ENCODE results near the gene BRPF1.
A peak's percentile ranks its signal among the peaks of the same experiment; 100 is the strongest.

BRPF1 gene, protein sequence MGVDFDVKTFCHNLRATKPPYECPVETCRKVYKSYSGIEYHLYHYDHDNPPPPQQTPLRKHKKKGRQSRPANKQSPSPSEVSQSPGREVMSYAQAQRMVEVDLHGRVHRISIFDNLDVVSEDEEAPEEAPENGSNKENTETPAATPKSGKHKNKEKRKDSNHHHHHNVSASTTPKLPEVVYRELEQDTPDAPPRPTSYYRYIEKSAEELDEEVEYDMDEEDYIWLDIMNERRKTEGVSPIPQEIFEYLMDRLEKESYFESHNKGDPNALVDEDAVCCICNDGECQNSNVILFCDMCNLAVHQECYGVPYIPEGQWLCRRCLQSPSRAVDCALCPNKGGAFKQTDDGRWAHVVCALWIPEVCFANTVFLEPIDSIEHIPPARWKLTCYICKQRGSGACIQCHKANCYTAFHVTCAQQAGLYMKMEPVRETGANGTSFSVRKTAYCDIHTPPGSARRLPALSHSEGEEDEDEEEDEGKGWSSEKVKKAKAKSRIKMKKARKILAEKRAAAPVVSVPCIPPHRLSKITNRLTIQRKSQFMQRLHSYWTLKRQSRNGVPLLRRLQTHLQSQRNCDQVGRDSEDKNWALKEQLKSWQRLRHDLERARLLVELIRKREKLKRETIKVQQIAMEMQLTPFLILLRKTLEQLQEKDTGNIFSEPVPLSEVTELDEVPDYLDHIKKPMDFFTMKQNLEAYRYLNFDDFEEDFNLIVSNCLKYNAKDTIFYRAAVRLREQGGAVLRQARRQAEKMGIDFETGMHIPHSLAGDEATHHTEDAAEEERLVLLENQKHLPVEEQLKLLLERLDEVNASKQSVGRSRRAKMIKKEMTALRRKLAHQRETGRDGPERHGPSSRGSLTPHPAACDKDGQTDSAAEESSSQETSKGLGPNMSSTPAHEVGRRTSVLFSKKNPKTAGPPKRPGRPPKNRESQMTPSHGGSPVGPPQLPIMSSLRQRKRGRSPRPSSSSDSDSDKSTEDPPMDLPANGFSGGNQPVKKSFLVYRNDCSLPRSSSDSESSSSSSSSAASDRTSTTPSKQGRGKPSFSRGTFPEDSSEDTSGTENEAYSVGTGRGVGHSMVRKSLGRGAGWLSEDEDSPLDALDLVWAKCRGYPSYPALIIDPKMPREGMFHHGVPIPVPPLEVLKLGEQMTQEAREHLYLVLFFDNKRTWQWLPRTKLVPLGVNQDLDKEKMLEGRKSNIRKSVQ (N-terminal part only)

DNA sequence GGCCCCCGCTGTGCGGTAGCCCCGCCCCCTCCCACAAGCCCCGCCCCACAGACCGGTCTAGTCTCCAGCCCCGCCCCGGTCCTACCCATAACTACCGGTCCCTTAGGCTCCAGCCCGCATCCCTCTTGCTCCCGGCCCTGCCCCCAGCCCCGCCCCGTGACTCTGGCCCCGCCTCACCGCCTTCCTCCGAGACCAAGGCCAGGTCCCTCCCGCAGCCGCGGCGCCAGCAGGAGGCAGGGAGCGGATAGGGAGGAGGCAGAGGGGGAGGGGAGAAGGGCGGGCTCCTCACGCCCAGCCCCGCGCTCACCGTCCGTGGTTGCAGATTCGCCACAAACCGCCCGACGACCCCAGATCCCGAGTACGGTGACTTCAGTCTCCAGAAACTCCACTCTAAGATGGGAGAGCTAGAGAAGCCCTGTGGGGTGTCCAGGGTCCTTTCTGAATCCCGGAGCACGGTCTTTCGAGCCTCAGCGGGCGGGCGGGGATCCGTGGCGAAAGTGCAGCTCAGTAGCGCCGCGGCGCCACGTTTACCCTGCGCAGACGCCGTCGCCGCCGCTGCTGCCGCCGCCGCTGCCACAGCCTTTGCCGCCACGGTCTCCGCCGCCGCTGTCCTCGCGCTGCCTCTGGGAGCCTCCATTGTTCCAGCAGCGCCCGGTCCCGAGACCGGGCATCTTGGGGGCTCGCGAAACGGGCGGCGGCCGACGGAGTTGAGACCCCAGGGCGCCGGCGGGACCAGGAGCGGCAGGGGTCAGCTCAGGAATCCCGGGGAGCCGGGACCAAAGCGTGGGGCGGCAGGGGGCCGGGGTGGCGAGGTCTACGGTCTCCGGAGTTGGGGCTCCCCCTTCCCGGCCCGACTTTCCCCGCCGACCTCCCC is at the start of gene BRPF1:
Gene BRPF1 (plus strand): TSS at position 530 of the 874 bp plus-strand sequence. CDS start 2,406 bp downstream, outside the sequence.
- H3K4me1 Mint-ChIP-seq (ENCODE audit: low read depth) = peaks cover 65% of the 10 kb centered on the region
- H3K27me3 Mint-ChIP-seq = no peaks in the 10 kb centered on the region
- H3K9me3 Mint-ChIP-seq (ENCODE audit: low read depth) = no peaks in the 10 kb centered on the region
- peak within 1 kb of the TSS; percentile 94 for H3K27ac Mint-ChIP-seq
- H3K4me3 Mint-ChIP-seq = peak within 1 kb of the TSS; percentile 95
- H3K36me3 Mint-ChIP-seq = peaks cover 2% of the 10 kb centered on the region

DNA sequence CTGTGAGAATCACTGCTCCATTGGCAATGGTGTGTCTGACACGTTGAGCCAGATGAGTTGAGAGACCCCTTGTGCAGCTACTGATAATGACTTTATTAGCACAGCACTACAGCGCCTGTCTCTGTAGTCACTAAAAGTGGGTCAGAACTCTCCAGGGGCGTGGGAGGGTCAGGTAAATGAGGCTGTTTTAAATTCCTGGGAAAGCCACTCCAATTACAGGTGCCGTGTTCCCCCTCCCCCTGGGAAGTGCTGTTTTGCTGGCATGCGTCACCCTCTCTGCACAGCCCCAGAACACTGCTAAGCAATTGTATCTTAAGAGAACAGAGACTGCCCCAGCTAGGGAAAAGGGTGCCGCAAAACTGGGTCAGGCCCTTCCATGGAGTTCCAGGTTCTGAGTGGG is 49.4 kb upstream of the BRPF1 start:
- Mint-ChIP-seq H3K4me3 (no peak overlapping the region), H3K4me1 (ENCODE audit: low read depth) (no peaks in the 10 kb centered on the region), H3K27ac (no peak overlapping the region), H3K36me3 (peaks cover 23% of the 10 kb centered on the region), H3K27me3 (no peaks in the 10 kb centered on the region), H3K9me3 (ENCODE audit: low read depth) (no peaks in the 10 kb centered on the region)

DNA sequence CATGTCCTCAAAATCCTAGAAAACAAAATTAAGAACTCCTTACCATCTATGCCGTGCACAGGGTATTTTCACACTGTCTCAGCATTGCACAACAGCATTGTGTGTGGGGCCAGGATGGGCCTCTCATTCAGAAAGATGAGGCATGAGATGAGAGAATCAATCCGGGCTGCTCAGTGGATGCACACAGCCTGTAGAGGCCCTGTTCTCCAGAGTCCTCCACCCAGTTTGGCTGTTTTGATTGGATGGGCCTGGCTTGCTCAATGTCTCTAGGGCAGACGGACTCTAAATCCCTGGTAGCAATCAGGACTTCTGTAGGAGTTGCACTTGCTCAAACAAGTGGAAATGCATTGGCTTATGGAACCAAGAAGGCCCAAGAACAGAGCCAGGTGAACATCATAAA is 48.1 kb upstream of the BRPF1 start:
- Mint-ChIP-seq H3K4me3 (no peak overlapping the region), H3K27ac (no peak overlapping the region), H3K27me3 (no peaks in the 10 kb centered on the region), H3K9me3 (ENCODE audit: low read depth) (no peaks in the 10 kb centered on the region), H3K36me3 (peaks cover 18% of the 10 kb centered on the region), H3K4me1 (ENCODE audit: low read depth) (no peaks in the 10 kb centered on the region)

DNA sequence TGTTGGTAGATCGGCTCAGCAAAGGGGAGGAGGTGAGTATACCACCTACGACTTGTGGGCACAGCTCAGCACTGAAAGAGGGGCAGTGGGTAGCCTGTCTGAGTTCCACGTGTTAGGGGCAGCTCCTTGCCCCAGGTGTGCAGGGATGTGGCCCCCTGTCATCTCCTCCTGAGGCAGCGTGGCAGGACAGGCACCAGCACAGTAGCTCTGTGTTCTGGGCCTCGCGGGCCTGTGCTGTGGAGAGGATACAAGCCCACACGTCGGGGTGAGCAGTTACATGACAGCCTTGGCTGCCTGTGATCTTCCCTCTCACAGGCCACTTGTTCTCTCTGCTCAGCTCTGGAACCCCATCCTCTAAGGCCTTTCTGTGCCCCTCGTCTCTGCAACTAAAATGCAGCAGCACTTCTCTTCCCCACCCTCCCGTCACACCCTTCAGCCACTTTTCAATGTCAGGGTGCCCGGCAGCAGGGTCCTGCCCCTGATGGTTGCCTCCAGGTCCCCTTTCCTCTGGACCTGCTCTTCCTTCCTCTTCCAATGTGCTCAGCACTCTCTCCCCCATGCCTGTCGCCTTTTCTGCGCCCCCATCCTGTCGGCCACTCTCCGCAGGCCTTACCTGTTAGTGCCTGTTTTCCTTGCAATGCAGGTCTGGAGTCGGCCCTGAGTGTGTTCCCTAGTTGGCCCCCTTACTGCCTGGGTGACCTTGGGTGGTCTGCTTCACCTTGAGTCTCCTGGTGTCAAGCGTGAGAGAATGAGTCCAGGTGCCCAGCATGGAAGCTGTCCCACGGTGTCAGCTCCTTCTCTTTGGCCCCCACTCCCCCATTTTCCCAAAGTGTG is 46.1 kb upstream of the BRPF1 start:
- no peaks in the 10 kb centered on the region for H3K9me3 Mint-ChIP-seq (ENCODE audit: low read depth)
- no peak overlapping the region for H3K27ac Mint-ChIP-seq
- no peaks in the 10 kb centered on the region for H3K4me1 Mint-ChIP-seq (ENCODE audit: low read depth)
- H3K36me3 Mint-ChIP-seq = peaks cover 13% of the 10 kb centered on the region
- H3K27me3 Mint-ChIP-seq = no peaks in the 10 kb centered on the region
- no peak overlapping the region for H3K4me3 Mint-ChIP-seq

DNA sequence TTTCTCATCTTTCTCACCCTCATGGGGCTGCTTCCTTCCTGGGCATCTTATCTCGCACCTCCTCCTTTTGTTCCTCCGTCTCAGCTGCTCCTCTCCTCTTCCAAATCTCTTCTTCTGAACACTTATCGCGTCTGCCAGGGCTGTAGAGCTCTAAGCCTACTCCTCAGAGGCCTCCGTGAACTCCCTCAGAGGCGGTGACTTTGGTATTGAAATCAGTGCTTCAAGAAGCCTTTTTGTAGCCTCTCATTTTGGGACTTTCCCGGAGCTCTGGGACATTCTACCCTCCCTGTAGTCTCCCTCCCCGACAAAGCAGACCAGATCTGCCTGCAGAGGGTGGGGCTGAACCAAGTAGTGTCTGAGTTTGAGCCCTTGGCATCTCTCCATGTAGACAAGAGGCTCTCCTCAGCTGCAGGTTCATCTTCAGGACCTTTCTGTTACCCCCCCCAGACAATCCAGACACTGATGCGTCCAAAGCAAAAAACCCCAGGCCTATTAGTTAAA is 45.4 kb upstream of the BRPF1 start:
- Mint-ChIP-seq H3K9me3 (ENCODE audit: low read depth) (no peaks in the 10 kb centered on the region), H3K4me3 (no peak overlapping the region), H3K4me1 (ENCODE audit: low read depth) (no peaks in the 10 kb centered on the region), H3K27me3 (no peaks in the 10 kb centered on the region), H3K36me3 (peaks cover 11% of the 10 kb centered on the region), H3K27ac (no peak overlapping the region)

DNA sequence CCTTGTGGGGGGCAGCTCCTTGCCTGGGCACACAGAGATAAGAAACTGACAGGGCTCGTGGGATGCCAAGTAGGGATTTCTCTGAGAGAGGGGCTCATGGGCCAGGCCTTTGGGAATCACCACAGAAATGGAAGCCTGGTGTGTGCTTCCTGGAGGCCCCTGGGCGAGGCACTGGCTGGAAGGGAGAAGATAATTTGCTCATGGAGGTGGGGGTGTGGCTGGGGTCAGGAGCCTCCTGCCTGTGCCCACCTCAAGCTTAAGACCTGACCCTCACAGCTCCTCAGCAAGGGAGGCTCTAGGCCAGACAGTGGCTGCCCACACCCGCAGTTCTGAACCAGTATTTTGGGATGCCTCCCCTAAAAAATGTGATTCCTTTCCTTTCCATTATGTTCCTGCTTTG is 44.8 kb upstream of the BRPF1 start:
- Mint-ChIP-seq H3K4me3 (no peak overlapping the region), H3K27ac (no peak overlapping the region), H3K36me3 (peaks cover 8% of the 10 kb centered on the region), H3K27me3 (no peaks in the 10 kb centered on the region), H3K9me3 (ENCODE audit: low read depth) (no peaks in the 10 kb centered on the region), H3K4me1 (ENCODE audit: low read depth) (no peaks in the 10 kb centered on the region)

DNA sequence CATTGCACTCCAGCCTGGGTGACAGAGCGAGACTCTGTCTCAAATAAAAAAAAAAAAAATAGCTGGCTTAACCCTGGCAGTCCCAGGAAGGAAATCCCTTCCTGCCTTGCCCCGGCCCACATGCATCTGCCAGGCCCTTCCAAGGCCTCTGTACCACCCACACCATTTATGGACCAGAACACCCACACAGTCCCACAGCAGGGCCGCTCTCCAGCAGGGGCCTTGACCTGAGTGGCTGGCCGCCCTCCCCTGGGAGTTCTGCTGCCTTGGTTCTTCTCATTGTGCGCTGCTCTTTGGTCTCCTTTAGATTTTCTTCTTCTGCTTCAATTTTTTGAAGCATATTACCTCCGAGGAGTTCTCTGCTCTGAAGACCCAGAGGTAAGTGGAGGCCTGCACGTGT is 44.0 kb upstream of the BRPF1 start:
- H3K9me3 Mint-ChIP-seq (ENCODE audit: low read depth) = no peaks in the 10 kb centered on the region
- H3K27ac Mint-ChIP-seq = no peak overlapping the region
- H3K27me3 Mint-ChIP-seq = no peaks in the 10 kb centered on the region
- no peak overlapping the region for H3K4me3 Mint-ChIP-seq
- H3K4me1 Mint-ChIP-seq (ENCODE audit: low read depth) = no peaks in the 10 kb centered on the region
- peaks cover 10% of the 10 kb centered on the region for H3K36me3 Mint-ChIP-seq

DNA sequence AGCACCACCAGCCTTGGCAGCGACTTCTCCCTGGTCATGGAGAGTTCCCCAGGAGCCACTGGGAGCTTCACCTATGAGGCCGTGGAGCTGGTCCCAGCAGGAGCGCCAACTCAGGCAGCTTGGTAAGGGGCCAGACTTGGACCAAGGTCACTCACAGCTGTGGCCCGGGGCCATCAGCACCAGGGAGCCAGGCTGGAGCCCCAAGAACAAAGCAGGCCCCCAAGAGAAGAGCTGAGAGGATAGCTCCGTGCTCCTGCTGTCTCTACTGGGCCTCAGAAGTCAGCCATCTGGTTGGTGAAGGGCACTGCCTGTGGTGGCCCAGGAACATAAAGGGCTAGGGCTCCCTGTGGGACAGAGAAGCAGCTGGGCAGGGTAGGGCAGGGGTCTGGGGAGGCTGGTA is 42.6 kb upstream of the BRPF1 start:
- Mint-ChIP-seq H3K4me1 (ENCODE audit: low read depth) (no peaks in the 10 kb centered on the region), H3K36me3 (peaks cover 12% of the 10 kb centered on the region), H3K9me3 (ENCODE audit: low read depth) (no peaks in the 10 kb centered on the region), H3K27me3 (no peaks in the 10 kb centered on the region), H3K27ac (no peak overlapping the region), H3K4me3 (no peak overlapping the region)

DNA sequence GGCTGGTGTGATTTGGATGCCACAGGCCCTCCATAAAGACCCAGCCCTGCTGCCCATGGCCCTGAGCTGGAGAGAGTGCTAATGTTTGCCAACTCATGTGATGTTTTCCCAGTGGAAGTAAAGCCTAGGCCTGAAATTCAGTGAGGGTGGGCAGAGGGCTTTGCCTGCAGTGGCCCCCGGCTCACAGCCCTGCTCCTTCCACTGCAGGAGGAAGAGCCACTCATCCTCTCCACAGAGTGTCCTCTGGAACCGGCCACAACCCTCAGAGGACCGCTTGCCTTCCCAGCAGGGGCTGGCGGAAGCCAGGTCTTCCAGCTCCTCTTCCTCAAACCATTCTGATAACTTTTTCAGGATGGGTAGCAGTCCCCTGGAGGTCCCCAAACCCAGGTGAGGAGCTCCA is 41.8 kb upstream of the BRPF1 start:
- no peaks in the 10 kb centered on the region for H3K9me3 Mint-ChIP-seq (ENCODE audit: low read depth)
- H3K4me1 Mint-ChIP-seq (ENCODE audit: low read depth) = no peaks in the 10 kb centered on the region
- H3K27me3 Mint-ChIP-seq = no peaks in the 10 kb centered on the region
- H3K4me3 Mint-ChIP-seq = no peak overlapping the region
- peaks cover 12% of the 10 kb centered on the region for H3K36me3 Mint-ChIP-seq
- H3K27ac Mint-ChIP-seq = no peak overlapping the region

DNA sequence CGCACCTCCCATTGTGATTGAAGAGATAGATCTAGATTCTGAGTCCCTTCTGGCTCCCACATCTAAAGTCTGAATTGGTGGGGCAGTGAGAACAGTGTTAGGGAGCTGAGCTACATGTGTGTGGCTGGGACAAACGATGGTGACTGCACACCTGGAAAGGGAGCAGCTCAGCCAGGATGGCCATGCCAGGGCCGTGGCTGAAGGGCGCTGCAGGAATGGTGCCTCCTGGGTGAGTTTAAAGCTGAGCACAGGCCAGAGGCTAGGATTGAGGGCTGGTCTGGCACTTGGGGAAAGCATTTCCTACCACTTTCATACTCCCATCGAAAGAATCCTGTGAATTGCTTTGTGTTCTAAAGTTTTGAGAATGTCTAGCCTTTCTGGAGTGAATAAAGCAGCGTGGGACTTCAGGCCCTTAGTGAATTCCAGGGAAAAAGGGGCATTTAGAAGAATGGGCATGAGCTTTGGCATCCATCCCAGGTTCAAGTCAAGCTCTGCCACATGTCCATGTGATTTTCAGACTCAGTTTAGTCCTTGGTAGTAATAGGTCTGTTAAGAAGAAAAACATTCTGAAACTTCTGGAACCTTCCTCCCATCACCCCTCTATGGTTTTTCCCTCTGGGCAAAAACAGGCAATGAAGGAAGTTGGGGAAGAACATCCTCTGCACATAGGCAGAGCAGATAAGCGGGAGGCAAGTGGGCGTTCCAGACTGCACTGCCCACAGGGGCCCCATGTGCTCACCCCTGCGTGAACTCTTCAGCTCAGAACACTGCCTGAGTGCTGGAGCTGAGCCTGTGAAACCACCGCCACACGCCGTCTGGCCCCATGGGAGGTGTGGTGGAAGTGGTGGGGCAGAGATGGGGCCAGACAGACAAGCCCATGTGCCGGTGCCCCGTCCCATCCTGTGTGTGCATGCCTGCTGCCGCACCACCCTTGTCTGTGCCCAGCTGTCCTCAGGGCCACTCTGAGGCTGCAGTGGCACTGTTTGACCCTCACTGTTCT is 40.8 kb upstream of the BRPF1 start:
- Mint-ChIP-seq H3K4me1 (ENCODE audit: low read depth) (no peaks in the 10 kb centered on the region), H3K27me3 (no peaks in the 10 kb centered on the region), H3K36me3 (peaks cover 10% of the 10 kb centered on the region), H3K27ac (no peak overlapping the region), H3K4me3 (no peak overlapping the region), H3K9me3 (ENCODE audit: low read depth) (no peaks in the 10 kb centered on the region)

DNA sequence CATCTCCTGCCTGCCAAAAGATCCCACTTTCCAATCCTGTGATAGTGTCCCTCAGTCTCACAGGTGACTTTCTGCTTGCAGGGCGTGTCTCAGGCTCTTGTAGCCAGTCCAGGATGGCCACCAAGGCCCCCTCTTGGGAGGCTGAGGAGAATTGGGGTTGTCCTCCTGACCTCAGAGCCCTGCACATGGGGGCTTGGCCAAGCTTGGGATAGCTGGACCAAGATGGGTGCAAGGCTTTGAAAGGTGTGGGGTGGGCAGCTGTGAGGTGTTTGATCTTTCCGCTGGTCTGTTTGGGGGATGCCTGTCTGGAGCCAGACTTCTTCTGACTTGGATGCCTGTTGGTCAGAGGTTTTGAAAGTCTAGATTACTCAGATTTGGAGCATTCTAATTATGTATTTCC is 39.9 kb upstream of the BRPF1 start:
- H3K9me3 Mint-ChIP-seq (ENCODE audit: low read depth) = no peaks in the 10 kb centered on the region
- no peaks in the 10 kb centered on the region for H3K4me1 Mint-ChIP-seq (ENCODE audit: low read depth)
- H3K27ac Mint-ChIP-seq = no peak overlapping the region
- H3K4me3 Mint-ChIP-seq = no peak overlapping the region
- no peaks in the 10 kb centered on the region for H3K27me3 Mint-ChIP-seq
- H3K36me3 Mint-ChIP-seq = peaks cover 8% of the 10 kb centered on the region

DNA sequence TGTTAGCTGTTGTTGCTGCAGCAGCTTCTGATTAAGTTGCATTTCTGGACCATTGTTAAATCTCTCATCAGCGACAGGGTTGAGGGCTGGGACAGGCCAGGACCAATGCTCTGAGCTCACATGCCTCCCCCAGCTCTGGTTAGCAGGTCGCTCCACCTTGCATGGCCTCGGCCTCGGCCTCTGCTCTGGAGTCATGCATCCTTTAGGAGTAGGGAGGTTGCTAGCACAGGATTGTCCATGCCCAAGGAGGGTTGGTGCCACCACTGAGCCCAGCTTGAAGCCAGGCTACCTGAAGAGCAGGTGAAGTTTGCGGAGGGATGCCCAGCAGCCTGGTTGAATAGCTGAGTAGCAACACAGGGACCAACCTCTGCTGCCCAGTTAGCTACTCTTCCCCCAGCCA is 39.1 kb upstream of the BRPF1 start:
- Mint-ChIP-seq H3K4me1 (ENCODE audit: low read depth) (no peaks in the 10 kb centered on the region), H3K4me3 (no peak overlapping the region), H3K27ac (no peak overlapping the region), H3K9me3 (ENCODE audit: low read depth) (no peaks in the 10 kb centered on the region), H3K27me3 (no peaks in the 10 kb centered on the region), H3K36me3 (peaks cover 8% of the 10 kb centered on the region)
